Left ventricle myocardium inferior (tissue), 1 donor: ENCODE results near the gene ASTN2. TPM values are rescaled to one million over a fixed set of nuclear protein-coding genes. Genes with fewer than 3 reads are reported as not detected.

Source experiments
- DNase-seq: peaks from one replicate; pipeline ENCODE4 v3.0.0-alpha.2; 2020
- H3K27ac ChIP-seq: fragments of 200-600 bp; replicated peaks from 2 replicates; pipeline ENCODE4 v1.8.0; 2021
- H3K27me3 ChIP-seq: fragments of 200-600 bp; 2 replicates; pipeline ENCODE4 v1.8.0; 2021; ENCODE audit warnings: low read depth
- H3K36me3 ChIP-seq: fragments of 200-600 bp; 2 replicates; pipeline ENCODE4 v1.8.0; 2021
- H3K4me1 ChIP-seq: fragments of 200-600 bp; 2 replicates; pipeline ENCODE4 v1.8.0; 2021
- H3K4me3 ChIP-seq: fragments of 200-600 bp; 2 replicates; pipeline ENCODE4 v1.8.0; 2021; ENCODE audit warnings: mild to moderate bottlenecking, moderate library complexity
- H3K9me3 ChIP-seq: fragments of 200-600 bp; replicated peaks from 2 replicates; pipeline ENCODE4 v1.8.0; 2021
- CTCF ChIP-seq: fragments of 200-600 bp; IDR thresholded peaks from 2 replicates; pipeline ENCODE4 v1.8.0; 2021; ENCODE audit warnings: antibody characterized with exemption, mild to moderate bottlenecking, borderline replicate concordance
- intact Hi-C: fragments of 100-400 bp; cut with micrococcal nuclease; formaldehyde crosslinking; loops from one replicate; pipeline ENCODE4 v1.11.0; 2022
- total RNA-seq: library from RNA; stranded (reverse); fragmentation: NEBNext Ultra II Directional; extraction: Animal tissue kit (Norgen Biotek cat#: 25700); gene quantifications from one replicate; pipeline ENCODE4 v1.2.1, GENCODE V29; 2021
- donor health status: DM: no; HTN: yes; CAD: no; lungs with severe emphysema.

ASTN2 gene
- total RNA-seq, 1 donor from 2014 or later, result 6.1 TPM

DNA sequence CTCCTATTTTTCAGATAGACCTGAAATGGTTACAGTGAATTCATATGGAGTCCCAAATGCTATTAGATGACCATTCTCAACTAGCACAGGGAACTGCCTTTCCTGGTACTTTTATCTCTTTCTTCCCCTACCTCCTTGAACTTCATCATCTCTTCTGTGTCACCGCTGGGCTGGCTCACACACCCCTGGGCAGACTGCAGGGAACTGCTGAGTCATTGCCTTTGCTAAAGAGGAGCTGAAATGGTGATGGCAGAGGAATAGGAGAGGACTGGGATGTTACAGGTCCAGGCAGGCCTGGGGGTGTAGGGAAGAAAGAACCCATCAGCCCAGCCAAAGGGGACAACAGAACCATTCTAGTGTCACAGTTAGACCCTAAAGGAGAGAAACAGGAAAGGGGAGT lies 322.3 kb downstream of the ASTN2 start:
- DNase-seq, result no peak

GRCh38 chr9:117091529-117091928 lies 323.3 kb downstream of the ASTN2 start:
- intact Hi-C loops, result no loop called here

More for the DNA sequence above, 322.3 kb downstream of the ASTN2 start:
- Histone ChIP-seq H3K4me1 (no peaks in the 10 kb centered on the region), H3K9me3 (no peaks in the 10 kb centered on the region), H3K27me3 (peaks cover 4% of the 10 kb centered on the region), H3K4me3 (no peak overlapping the region), H3K36me3 (no peaks in the 10 kb centered on the region), H3K27ac (no peak overlapping the region)
- TF ChIP-seq CTCF, result no peak
- intact Hi-C loops, result no loop called here

GRCh38 chr9:117088786-117089185 lies 326.1 kb downstream of the ASTN2 start:
- H3K27me3 ChIP-seq, result peaks cover 4% of the 10 kb centered on the region
- no peaks in the 10 kb centered on the region for H3K9me3 ChIP-seq
- DNase-seq, result no peak
- no peak overlapping the region for H3K4me3 ChIP-seq
- no peaks in the 10 kb centered on the region for H3K4me1 ChIP-seq
- no peak overlapping the region for H3K27ac ChIP-seq
- no peak for TF ChIP-seq CTCF
- intact Hi-C loops, result no loop called here
- H3K36me3 ChIP-seq, result no peaks in the 10 kb centered on the region

More at GRCh38 chr9:117091529-117091928, 323.3 kb downstream of the ASTN2 start:
- Histone ChIP-seq H3K4me3 (no peak overlapping the region), H3K27me3 (peaks cover 4% of the 10 kb centered on the region), H3K4me1 (no peaks in the 10 kb centered on the region), H3K27ac (no peak overlapping the region), H3K9me3 (no peaks in the 10 kb centered on the region), H3K36me3 (no peaks in the 10 kb centered on the region)
- no peak for DNase-seq
- TF ChIP-seq CTCF, result no peak

GRCh38 chr9:117088140-117088539 lies 326.7 kb downstream of the ASTN2 start:
- intact Hi-C loops, result no loop called here
- no peak overlapping the region for H3K27ac ChIP-seq
- H3K4me1 ChIP-seq, result no peaks in the 10 kb centered on the region
- DNase-seq, result no peak
- H3K9me3 ChIP-seq, result no peaks in the 10 kb centered on the region
- no peak overlapping the region for H3K4me3 ChIP-seq
- no peaks in the 10 kb centered on the region for H3K36me3 ChIP-seq
- no peak for TF ChIP-seq CTCF
- peaks cover 4% of the 10 kb centered on the region for H3K27me3 ChIP-seq

- intact Hi-C loops, result no loop called here
- Histone ChIP-seq H3K9me3 (no peaks in the 10 kb centered on the region), H3K4me3 (no peak overlapping the region), H3K27ac (no peak overlapping the region), H3K27me3 (peaks cover 4% of the 10 kb centered on the region), H3K4me1 (no peaks in the 10 kb centered on the region), H3K36me3 (no peaks in the 10 kb centered on the region)
- no peak for DNase-seq
- no peak for TF ChIP-seq CTCF
Observed at GRCh38 chr9:117084221-117084620, 330.6 kb downstream of the ASTN2 start.

GRCh38 chr9:117083559-117083958 lies 331.3 kb downstream of the ASTN2 start:
- H3K27me3 ChIP-seq, result no peaks in the 10 kb centered on the region
- DNase-seq, result no peak
- H3K36me3 ChIP-seq, result no peaks in the 10 kb centered on the region
- no peak for TF ChIP-seq CTCF
- H3K27ac ChIP-seq, result no peak overlapping the region
- intact Hi-C loops, result no loop called here
- H3K4me1 ChIP-seq, result no peaks in the 10 kb centered on the region
- H3K9me3 ChIP-seq, result no peaks in the 10 kb centered on the region
- no peak overlapping the region for H3K4me3 ChIP-seq
